ENCODE results near the gene ANKFN1. TPM values are rescaled to one million over a fixed set of nuclear protein-coding genes. Genes with fewer than 3 reads are reported as not detected.

The ANKFN1 gene
- total and polyA plus RNA-seq, 7 donors: 0.12 to 0.55 (median 0.26) TPM; not detected in 3

DNA sequence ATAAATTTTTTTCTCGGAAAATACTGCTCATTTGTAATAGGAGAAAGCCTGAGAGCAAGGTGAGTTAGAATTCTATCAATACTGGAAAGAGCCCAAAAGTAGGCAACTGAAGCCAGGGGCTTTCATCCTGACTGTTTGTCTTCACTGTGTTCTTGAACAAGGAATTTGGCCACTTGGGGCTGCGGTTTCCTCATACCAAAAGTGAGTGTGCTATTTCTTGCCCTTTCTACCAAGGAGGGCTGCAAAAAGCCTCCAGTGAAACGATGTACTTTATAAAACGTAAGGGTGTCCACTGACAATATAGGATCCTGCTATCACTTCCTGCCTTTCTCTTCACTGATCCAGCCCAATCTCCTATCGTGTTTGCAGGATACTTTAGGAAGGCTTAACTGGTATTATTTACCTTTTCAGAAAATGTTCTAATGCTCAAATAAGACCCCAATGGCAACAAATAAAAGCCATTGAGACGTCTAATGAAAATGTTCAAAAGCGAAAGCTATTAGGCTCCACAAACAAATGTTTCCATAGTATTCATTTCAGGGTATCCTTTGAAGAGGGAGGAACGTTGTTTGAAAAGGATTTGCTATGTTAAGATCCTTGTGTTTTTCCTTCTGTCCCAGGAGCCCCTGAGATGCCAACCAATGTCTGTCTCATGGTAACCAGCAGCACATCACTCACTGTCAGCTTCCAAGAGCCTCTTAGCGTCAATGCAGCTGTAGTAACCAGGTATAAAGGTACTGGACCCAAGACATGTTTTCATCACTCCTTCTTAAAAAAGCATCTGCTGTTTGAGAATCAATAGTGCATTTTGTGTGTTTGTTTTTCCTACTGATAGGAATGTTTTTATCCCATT lies 220.9 kb downstream of the ANKFN1 start:
- H3K27ac ChIP-seq: no peak overlapping the region
- 62 to 74% methylated on average over 9 of the region's 9 CpGs for WGBS, 2 donors
- no peaks in the 10 kb centered on the region for H3K27me3 ChIP-seq
- no peaks in the 10 kb centered on the region for H3K4me1 ChIP-seq
- no peak for DNase-seq
- TF ChIP-seq POLR2A (IDR thresholded peaks at IDR 0.05): no peak
- no peak for TF ChIP-seq POLR2AphosphoS5 (IDR thresholded peaks at IDR 0.05)
- no peak for TF ChIP-seq CTCF (IDR thresholded peaks at IDR 0.05)
- TF ChIP-seq EP300 (IDR thresholded peaks at IDR 0.05): no peak
- H3K9me3 ChIP-seq: no peaks in the 10 kb centered on the region
- intact Hi-C loops (cut with DNase I): no loop called here
- no peaks in the 10 kb centered on the region for H3K36me3 ChIP-seq
- no peak overlapping the region for H3K4me3 ChIP-seq

GRCh38 chr17:56389356-56389755 lies 236.1 kb downstream of the ANKFN1 start:
- no peak overlapping the region for H3K27ac ChIP-seq
- DNase-seq: no peak
- no peak overlapping the region for H3K4me3 ChIP-seq
- no peaks in the 10 kb centered on the region for H3K4me1 ChIP-seq
- WGBS, 2 donors: 90 to 94% methylated on average over 1 of the region's 1 CpG
- H3K36me3 ChIP-seq: no peaks in the 10 kb centered on the region
- intact Hi-C loops (cut with DNase I): no loop called here
- H3K9me3 ChIP-seq: no peaks in the 10 kb centered on the region
- H3K27me3 ChIP-seq: no peaks in the 10 kb centered on the region
- TF ChIP-seq POLR2AphosphoS5 (IDR thresholded peaks at IDR 0.05) (no peak), CTCF (IDR thresholded peaks at IDR 0.05) (no peak), POLR2A (IDR thresholded peaks at IDR 0.05) (no peak), EP300 (IDR thresholded peaks at IDR 0.05) (no peak)

- no peaks in the 10 kb centered on the region for H3K36me3 ChIP-seq
- DNase-seq: no peak
- H3K9me3 ChIP-seq: no peaks in the 10 kb centered on the region
- TF ChIP-seq POLR2A (IDR thresholded peaks at IDR 0.05) (no peak), EP300 (IDR thresholded peaks at IDR 0.05) (no peak), POLR2AphosphoS5 (IDR thresholded peaks at IDR 0.05) (no peak), CTCF (IDR thresholded peaks at IDR 0.05) (no peak)
- H3K27ac ChIP-seq: no peak overlapping the region
- H3K4me1 ChIP-seq: no peaks in the 10 kb centered on the region
- intact Hi-C loops (cut with DNase I): no loop called here
- H3K4me3 ChIP-seq: no peak overlapping the region
- 38 to 71% methylated on average over 4 of the region's 4 CpGs for WGBS, 2 donors
- H3K27me3 ChIP-seq: no peaks in the 10 kb centered on the region
These were observed 239.0 kb downstream of the ANKFN1 start for GRCh38 chr17:56392321-56392720.

DNA sequence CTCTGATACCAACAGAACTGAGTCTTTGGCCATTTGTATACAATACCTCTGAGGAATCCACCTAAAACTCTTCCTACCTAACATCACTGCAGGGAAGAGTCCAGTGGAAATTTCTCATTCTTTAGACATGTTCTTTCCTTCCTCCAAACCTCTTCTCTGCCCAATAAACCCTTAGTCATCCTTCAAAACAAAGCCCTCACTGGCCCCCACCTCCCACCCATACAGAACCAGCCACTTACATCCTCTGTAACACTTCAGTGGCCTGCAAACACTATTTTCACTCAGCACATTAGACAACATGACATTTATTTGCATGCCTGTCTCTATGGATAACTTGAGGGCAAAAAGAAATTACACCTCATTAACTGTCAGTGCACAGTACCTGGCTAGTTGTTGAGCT lies 239.9 kb downstream of the ANKFN1 start:
- no peak for DNase-seq
- Histone ChIP-seq H3K36me3 (no peaks in the 10 kb centered on the region), H3K9me3 (no peaks in the 10 kb centered on the region), H3K4me1 (no peaks in the 10 kb centered on the region), H3K27ac (no peak overlapping the region), H3K4me3 (no peak overlapping the region), H3K27me3 (no peaks in the 10 kb centered on the region)
- intact Hi-C loops (cut with DNase I): no loop called here
- TF ChIP-seq POLR2A (IDR thresholded peaks at IDR 0.05) (no peak), CTCF (IDR thresholded peaks at IDR 0.05) (no peak)

DNA sequence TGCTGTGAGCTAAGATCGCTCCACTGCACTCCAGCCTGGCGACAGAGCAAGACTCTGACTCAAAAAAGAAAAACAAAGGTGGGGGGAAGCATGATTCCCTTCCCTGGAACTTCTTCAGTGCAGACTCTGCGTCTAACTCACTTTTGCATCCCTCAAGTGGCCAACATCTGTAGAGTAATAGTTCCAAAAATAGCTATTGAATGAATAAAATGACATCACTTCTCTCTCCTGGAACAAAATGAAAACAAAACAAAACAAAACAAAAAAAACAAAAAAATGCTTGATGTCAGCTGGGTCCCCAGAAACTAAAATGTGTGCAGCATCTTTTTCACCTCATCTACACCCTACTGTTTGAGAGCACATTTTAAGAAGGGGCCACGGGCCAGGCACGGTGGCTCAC lies 242.5 kb downstream of the ANKFN1 start:
- DNase-seq: no peak
- intact Hi-C loops (cut with DNase I): no loop called here
- no peak overlapping the region for H3K27ac ChIP-seq
- H3K4me3 ChIP-seq: no peak overlapping the region
- H3K36me3 ChIP-seq: no peaks in the 10 kb centered on the region
- H3K9me3 ChIP-seq: no peaks in the 10 kb centered on the region
- 84 to 89% methylated on average over 5 of the region's 5 CpGs for WGBS, 2 donors
- no peaks in the 10 kb centered on the region for H3K4me1 ChIP-seq
- TF ChIP-seq EP300 (IDR thresholded peaks at IDR 0.05) (no peak), POLR2A (IDR thresholded peaks at IDR 0.05) (no peak), CTCF (IDR thresholded peaks at IDR 0.05) (no peak), POLR2AphosphoS5 (IDR thresholded peaks at IDR 0.05) (no peak)
- no peaks in the 10 kb centered on the region for H3K27me3 ChIP-seq
